Prostate gland (tissue), 2 donors: ENCODE data around the gene CENPP. TPM values are rescaled to one million over a fixed set of nuclear protein-coding genes. Genes with fewer than 3 reads are reported as not detected.

Experiments used
- DNase-seq: peaks from one replicate; pipeline ENCODE4 v3.0.0-alpha.2; 2019; ENCODE audit warnings: low spot score
- H3K27ac ChIP-seq, 2 donors: fragments of 200-600 bp; sonication (generic); 2 replicates each; pipeline ENCODE4 v1.5.1; 2017 to 2019
- H3K27me3 ChIP-seq: fragments of 200-600 bp; sonication (generic); replicated peaks from 2 replicates; pipeline ENCODE4 v1.5.1; 2019; ENCODE audit not compliant: insufficient read depth
- H3K36me3 ChIP-seq, 2 donors: fragments of 200-600 bp; sonication (generic); 1 replicate in 1 of 2; 2 replicates in 1 of 2; pipeline versions ENCODE4 v1.5.1 to v1.8.1; 2017 to 2019
- H3K4me1 ChIP-seq: fragments of 200-600 bp; sonication (generic); replicated peaks from 2 replicates; pipeline ENCODE4 v1.5.1; 2019
- H3K4me3 ChIP-seq, 2 donors: fragments of 200-600 bp; sonication (generic); 2 replicates each; pipeline ENCODE4 v1.5.1; 2017 to 2019
- H3K9me3 ChIP-seq: fragments of 200-600 bp; sonication (generic); 2 replicates; pipeline ENCODE4 v1.5.1; 2017
- CTCF ChIP-seq, 4 experiments: fragments of 200-600 bp in 2 of 4; fragments of 450-650 bp in 2 of 4; sonication (generic) in 2 of 4; IDR thresholded peaks; 1 replicate in 3 of 4; 2 replicates in 1 of 4; pipeline ENCODE4 v1.5.1; 2016 to 2019; ENCODE audit warnings: antibody characterized with exemption in 4 of 4, mild to moderate bottlenecking in 2 of 4, moderate library complexity in 2 of 4
- POLR2A ChIP-seq: fragments of 450-650 bp; IDR thresholded peaks from one replicate; pipeline ENCODE4 v1.6.1; 2016; ENCODE audit warnings: antibody characterized with exemption, mild to moderate bottlenecking
- POLR2AphosphoS5 ChIP-seq: sonication (generic); formaldehyde crosslinking; IDR thresholded peaks from one replicate; pipeline ENCODE4 v1.6.1; 2017; ENCODE audit warnings: antibody characterized with exemption
- WGBS: methylation state at CpG from one replicate; pipeline ENCODE4 v1.1.5; 2018; 5-methylcytosine and 5-hydroxymethylcytosine counted together
- intact Hi-C: fragments of 100-400 bp; cut with DNase I; formaldehyde crosslinking; loops from one replicate; pipeline ENCODE4 v1.14.2; 2022
- total RNA-seq, 2 donors: library from RNA; depleted of rRNA; stranded (reverse); fragments of >200 nt; gene quantifications; one replicate each; pipeline ENCODE4 v1.1.0, GENCODE V29; 2016

Gene CENPP
- total RNA-seq, 2 donors from 2014 or later = 1.4 to 21.5 TPM

DNA sequence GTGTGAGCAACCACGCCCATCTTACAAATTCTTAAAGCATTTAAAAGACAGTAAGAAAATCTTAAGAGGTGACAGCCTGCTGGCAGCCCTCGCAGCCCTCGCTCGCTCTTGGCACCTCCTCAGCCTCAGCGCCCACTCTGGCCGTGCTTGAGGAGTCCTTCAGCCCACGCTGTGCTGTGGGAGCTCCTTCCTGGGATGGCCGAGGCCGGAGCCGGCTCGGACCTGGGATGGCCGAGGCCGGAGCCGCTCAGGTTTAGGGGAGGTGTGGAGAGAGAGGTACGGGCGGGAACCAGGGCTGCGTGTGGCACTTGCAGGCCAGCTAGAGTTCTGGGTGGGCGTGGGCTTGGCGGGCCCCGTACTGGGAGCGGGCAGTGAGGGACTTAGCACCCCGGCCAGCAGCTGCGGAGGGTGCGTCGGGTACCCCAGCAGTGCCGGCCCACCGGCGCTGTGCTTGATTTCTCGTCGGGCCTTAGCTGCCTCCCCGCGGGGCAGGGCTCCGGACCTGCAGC, 219.3 kb downstream of the CENPP start:
- 95% methylated on average over 32 of the region's 33 CpGs for WGBS
- TF ChIP-seq POLR2A (no peak), CTCF (IDR thresholded peaks at IDR 0.05) (no peak), POLR2AphosphoS5 (no peak)
- Histone ChIP-seq H3K27ac (no peak overlapping the region), H3K4me1 (no peaks in the 10 kb centered on the region), H3K36me3 (no peaks in the 10 kb centered on the region), H3K27me3 (no peaks in the 10 kb centered on the region), H3K4me3 (no peak overlapping the region), H3K9me3 (no peaks in the 10 kb centered on the region)
- intact Hi-C loops = no loop called here
- no peak for DNase-seq

- TF ChIP-seq CTCF (IDR thresholded peaks at IDR 0.05) (no peak), POLR2A (no peak), POLR2AphosphoS5 (no peak)
- 96% methylated on average over 3 of the region's 3 CpGs for WGBS
- intact Hi-C loops = no loop called here
- H3K27me3 ChIP-seq = no peaks in the 10 kb centered on the region
- no peaks in the 10 kb centered on the region for H3K9me3 ChIP-seq
- H3K4me1 ChIP-seq = no peaks in the 10 kb centered on the region
- DNase-seq = no peak
- H3K4me3 ChIP-seq = no peak overlapping the region
- H3K27ac ChIP-seq = no peak overlapping the region
- no peaks in the 10 kb centered on the region for H3K36me3 ChIP-seq
These were observed 221.6 kb downstream of the CENPP start for GRCh38 chr9:92547356-92547755.

DNA sequence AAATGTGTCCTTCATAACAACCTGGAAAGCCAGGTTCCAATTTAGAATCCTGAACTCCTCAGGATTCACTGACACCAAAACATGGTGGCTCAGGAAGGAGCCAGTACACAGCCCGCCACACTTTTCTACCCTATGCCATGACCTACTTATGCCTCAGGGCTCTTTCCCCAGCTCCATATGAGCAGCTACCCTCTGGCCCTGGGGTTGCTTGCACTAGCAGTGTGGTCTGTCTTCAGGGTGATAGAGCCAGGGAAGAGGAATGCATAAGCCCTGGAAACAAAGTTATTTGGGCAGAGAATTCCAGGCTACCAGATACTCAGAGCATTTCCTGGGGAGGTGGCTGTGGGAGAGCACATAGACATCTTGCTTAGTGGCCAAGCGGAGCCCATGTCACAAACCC, 225.0 kb downstream of the CENPP start:
- H3K4me1 ChIP-seq = no peaks in the 10 kb centered on the region
- TF ChIP-seq CTCF (IDR thresholded peaks at IDR 0.05) (no peak), POLR2AphosphoS5 (no peak), POLR2A (no peak)
- H3K4me3 ChIP-seq = no peak overlapping the region
- no peaks in the 10 kb centered on the region for H3K9me3 ChIP-seq
- no peaks in the 10 kb centered on the region for H3K27me3 ChIP-seq
- H3K36me3 ChIP-seq = no peaks in the 10 kb centered on the region
- no peak for DNase-seq
- 92% methylated on average over 2 of the region's 2 CpGs for WGBS
- no peak overlapping the region for H3K27ac ChIP-seq
- intact Hi-C loops = no loop called here

- no peak overlapping the region for H3K4me3 ChIP-seq
- no peaks in the 10 kb centered on the region for H3K4me1 ChIP-seq
- no peak for DNase-seq
- no peaks in the 10 kb centered on the region for H3K9me3 ChIP-seq
- H3K27me3 ChIP-seq = no peaks in the 10 kb centered on the region
- WGBS = 92% methylated on average over 16 of the region's 16 CpGs
- TF ChIP-seq CTCF (IDR thresholded peaks at IDR 0.05) (no peak), POLR2A (no peak), POLR2AphosphoS5 (no peak)
- intact Hi-C loops = no loop called here
- H3K27ac ChIP-seq = no peak overlapping the region
- no peaks in the 10 kb centered on the region for H3K36me3 ChIP-seq
These were observed 233.0 kb downstream of the CENPP start for GRCh38 chr9:92558612-92559374.
